ENCODE results near the gene MYOM1. TPM values are rescaled to one million over a fixed set of nuclear protein-coding genes. Genes with fewer than 3 reads are reported as not detected.

The MYOM1 gene
- total RNA-seq, 2 experiments from 2014 or later = 0.74 to 1.5 TPM

DNA sequence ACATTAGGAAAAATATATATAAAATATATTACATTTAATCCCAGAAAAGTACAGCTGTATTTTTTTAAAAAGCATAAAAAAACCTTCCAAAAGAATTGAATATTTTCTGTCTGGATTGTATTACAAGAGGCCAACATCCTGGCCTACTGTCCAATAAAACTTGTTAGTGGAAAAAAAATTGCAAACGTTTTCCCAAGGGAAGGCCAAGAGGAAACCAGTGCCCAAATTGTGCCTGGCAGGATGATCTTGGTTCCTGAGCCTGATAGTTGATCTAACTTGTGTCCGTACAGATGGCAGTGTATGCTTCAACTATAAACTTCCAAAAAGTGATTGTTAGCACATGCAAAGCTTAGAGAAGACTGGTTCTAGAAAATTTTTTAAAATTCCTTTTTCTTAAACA, 116.2 kb downstream of the MYOM1 start:
- H3K27ac Mint-ChIP-seq = no peak overlapping the region
- CTCF ChIA-PET = no interaction called here

DNA sequence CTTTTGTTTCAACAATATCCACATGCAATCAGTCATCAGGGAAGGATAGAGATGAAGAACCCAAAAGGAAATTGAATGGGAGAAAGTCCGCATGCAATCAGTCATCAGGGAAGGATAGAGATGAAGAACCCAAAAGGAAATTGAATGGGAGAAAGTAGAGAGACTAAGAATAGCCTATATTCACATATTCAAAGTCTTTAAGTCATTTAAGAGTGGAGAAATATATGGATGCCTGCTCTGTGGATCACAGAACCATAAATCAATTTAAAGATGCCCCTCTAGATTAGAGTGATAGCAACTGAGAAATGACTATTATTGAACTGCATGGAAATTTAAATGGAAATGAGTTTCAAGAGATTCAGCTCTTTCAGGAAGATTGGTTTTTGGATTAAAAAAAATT, 116.8 kb downstream of the MYOM1 start:
- ChIA-PET POLR2A (no interaction called here), CTCF (no interaction called here)
- Histone ChIP-seq H3K4me3 (ENCODE audit: low read length) (no peak overlapping the region), H3K4me1 (ENCODE audit: insufficient read depth, low read length) (peaks cover 1% of the 10 kb centered on the region), H3K36me3 (ENCODE audit: insufficient read depth, low read length) (no peaks in the 10 kb centered on the region), H3K27me3 (ENCODE audit: control insufficient read depth in 1 of 2, insufficient read depth in 2 of 2, low read length in 2 of 2) (no peaks in the 10 kb centered on the region), H3K9me3 (ENCODE audit: control insufficient read depth in 1 of 2, insufficient read depth in 1 of 2, low read length in 2 of 2) (no peaks in the 10 kb centered on the region), H3K27ac (ENCODE audit: low read depth in 1 of 2, low read length in 2 of 2) (no peak overlapping the region)
- intact Hi-C loops (cut with DNase I, micrococcal nuclease) = no loop called here
- Mint-ChIP-seq H3K4me1 (ENCODE audit: low read depth) (peaks cover 14% of the 10 kb centered on the region), H3K27me3 (no peaks in the 10 kb centered on the region), H3K4me3 (no peak overlapping the region), H3K36me3 (ENCODE audit: low read depth) (no peaks in the 10 kb centered on the region), H3K9me3 (no peaks in the 10 kb centered on the region), H3K27ac (no peak overlapping the region)
- TF ChIP-seq, protein P1, sequence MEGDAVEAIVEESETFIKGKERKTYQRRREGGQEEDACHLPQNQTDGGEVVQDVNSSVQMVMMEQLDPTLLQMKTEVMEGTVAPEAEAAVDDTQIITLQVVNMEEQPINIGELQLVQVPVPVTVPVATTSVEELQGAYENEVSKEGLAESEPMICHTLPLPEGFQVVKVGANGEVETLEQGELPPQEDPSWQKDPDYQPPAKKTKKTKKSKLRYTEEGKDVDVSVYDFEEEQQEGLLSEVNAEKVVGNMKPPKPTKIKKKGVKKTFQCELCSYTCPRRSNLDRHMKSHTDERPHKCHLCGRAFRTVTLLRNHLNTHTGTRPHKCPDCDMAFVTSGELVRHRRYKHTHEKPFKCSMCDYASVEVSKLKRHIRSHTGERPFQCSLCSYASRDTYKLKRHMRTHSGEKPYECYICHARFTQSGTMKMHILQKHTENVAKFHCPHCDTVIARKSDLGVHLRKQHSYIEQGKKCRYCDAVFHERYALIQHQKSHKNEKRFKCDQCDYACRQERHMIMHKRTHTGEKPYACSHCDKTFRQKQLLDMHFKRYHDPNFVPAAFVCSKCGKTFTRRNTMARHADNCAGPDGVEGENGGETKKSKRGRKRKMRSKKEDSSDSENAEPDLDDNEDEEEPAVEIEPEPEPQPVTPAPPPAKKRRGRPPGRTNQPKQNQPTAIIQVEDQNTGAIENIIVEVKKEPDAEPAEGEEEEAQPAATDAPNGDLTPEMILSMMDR (IDR thresholded peaks at IDR 0.05) = no peak
- DNase-seq (no peak), ATAC-seq (ENCODE audit: poor library complexity) (no peak)

More for the DNA sequence above, 116.2 kb downstream of the MYOM1 start:
- DNase-seq (no peak), ATAC-seq (ENCODE audit: poor library complexity) (no peak)
- H3K9me3 Mint-ChIP-seq = no peaks in the 10 kb centered on the region
- Histone ChIP-seq H3K9me3 (ENCODE audit: control insufficient read depth in 1 of 2, insufficient read depth in 1 of 2, low read length in 2 of 2) (no peaks in the 10 kb centered on the region), H3K4me1 (ENCODE audit: insufficient read depth, low read length) (no peaks in the 10 kb centered on the region), H3K27me3 (ENCODE audit: control insufficient read depth in 1 of 2, insufficient read depth in 2 of 2, low read length in 2 of 2) (no peaks in the 10 kb centered on the region), H3K4me3 (ENCODE audit: low read length) (no peak overlapping the region), H3K27ac (ENCODE audit: low read depth in 1 of 2, low read length in 2 of 2) (no peak overlapping the region), H3K36me3 (ENCODE audit: insufficient read depth, low read length) (no peaks in the 10 kb centered on the region)
- TF ChIP-seq, protein P1 (IDR thresholded peaks at IDR 0.05) = no peak
- H3K27me3 Mint-ChIP-seq = no peaks in the 10 kb centered on the region
- no peak overlapping the region for H3K4me3 Mint-ChIP-seq
- intact Hi-C loops (cut with DNase I, micrococcal nuclease) = no loop called here
- H3K4me1 Mint-ChIP-seq (ENCODE audit: low read depth) = peaks cover 11% of the 10 kb centered on the region
- POLR2A ChIA-PET = no interaction called here
- no peaks in the 10 kb centered on the region for H3K36me3 Mint-ChIP-seq (ENCODE audit: low read depth)

DNA sequence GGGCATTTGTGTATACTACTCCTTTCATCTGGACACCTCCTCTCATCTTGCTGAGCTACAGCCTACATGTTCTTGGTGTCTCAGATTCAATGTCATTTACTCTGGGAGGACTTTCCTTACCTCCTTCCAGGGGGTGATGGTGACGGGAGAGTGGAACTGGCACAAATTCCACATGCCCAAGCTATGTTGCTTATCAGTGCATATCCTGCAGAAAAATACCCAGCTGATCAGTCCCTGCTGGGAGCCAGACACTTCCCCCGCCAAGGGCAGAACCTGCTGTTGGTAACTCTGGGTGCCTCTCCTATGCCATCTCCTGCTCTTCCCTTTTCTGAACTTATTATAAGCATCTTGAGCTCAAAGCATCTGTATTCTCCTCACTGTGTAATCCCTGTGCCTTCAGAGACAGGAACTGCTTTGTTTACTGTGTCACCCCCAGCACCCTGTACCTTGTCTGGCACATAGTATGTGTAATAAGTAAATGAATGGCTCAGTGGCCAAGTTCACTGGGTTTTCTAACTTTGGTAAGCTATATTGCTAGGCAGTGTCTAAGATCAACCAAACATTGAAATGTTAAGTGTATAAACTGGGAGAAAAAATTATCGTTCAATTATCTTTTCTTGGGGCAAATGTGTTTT, 119.2 kb downstream of the MYOM1 start:
- H3K9me3 ChIP-seq (ENCODE audit: control insufficient read depth in 1 of 2, insufficient read depth in 1 of 2, low read length in 2 of 2) = no peaks in the 10 kb centered on the region
- H3K27ac ChIP-seq (ENCODE audit: low read depth in 1 of 2, low read length in 2 of 2) = no peak overlapping the region
- no peaks in the 10 kb centered on the region for H3K36me3 ChIP-seq (ENCODE audit: insufficient read depth, low read length)
- Mint-ChIP-seq H3K36me3 (ENCODE audit: low read depth) (no peaks in the 10 kb centered on the region), H3K4me3 (no peak overlapping the region), H3K4me1 (ENCODE audit: low read depth) (peaks cover 38% of the 10 kb centered on the region), H3K9me3 (no peaks in the 10 kb centered on the region), H3K27ac (no peak overlapping the region), H3K27me3 (no peaks in the 10 kb centered on the region)
- DNase-seq (no peak), ATAC-seq (ENCODE audit: poor library complexity) (no peak)
- H3K4me3 ChIP-seq (ENCODE audit: low read length) = no peak overlapping the region
- ChIA-PET CTCF (interaction anchor here (0.8 to 1.9 kb wide), 3 partner anchors 12 to 38 kb away, joined by 3 to 9 read pairs (median 3); no protein-coding TSS in a partner anchor), POLR2A (no interaction called here)
- TF ChIP-seq, protein P1 (IDR thresholded peaks at IDR 0.05) = no peak
- H3K4me1 ChIP-seq (ENCODE audit: insufficient read depth, low read length) = peaks cover 15% of the 10 kb centered on the region
- intact Hi-C loops (cut with DNase I, micrococcal nuclease) = no loop called here
- no peaks in the 10 kb centered on the region for H3K27me3 ChIP-seq (ENCODE audit: control insufficient read depth in 1 of 2, insufficient read depth in 2 of 2, low read length in 2 of 2)

Measured in CD4-positive, alpha-beta T cell (primary cell).